Astrocyte (in vitro differentiated cells and primary cell): Measurements from ENCODE around the gene EN2.

ENCODE experiments used
- EZH2 ChIP-seq: IDR thresholded peaks from 2 replicates; pipeline ENCODE4 v1.6.1; 2012; ENCODE audit warnings: mild to moderate bottlenecking, low read length, inconsistent platforms; ENCODE audit not compliant: insufficient read depth
- TF ChIP-seq, protein P1 (sequence below): IDR thresholded peaks from 2 replicates; pipeline ENCODE4 v1.5.1; 2011; ENCODE audit warnings: low read depth, mild to moderate bottlenecking, inconsistent platforms, low read length, moderate library complexity; ENCODE audit not compliant: insufficient read depth

DNA sequence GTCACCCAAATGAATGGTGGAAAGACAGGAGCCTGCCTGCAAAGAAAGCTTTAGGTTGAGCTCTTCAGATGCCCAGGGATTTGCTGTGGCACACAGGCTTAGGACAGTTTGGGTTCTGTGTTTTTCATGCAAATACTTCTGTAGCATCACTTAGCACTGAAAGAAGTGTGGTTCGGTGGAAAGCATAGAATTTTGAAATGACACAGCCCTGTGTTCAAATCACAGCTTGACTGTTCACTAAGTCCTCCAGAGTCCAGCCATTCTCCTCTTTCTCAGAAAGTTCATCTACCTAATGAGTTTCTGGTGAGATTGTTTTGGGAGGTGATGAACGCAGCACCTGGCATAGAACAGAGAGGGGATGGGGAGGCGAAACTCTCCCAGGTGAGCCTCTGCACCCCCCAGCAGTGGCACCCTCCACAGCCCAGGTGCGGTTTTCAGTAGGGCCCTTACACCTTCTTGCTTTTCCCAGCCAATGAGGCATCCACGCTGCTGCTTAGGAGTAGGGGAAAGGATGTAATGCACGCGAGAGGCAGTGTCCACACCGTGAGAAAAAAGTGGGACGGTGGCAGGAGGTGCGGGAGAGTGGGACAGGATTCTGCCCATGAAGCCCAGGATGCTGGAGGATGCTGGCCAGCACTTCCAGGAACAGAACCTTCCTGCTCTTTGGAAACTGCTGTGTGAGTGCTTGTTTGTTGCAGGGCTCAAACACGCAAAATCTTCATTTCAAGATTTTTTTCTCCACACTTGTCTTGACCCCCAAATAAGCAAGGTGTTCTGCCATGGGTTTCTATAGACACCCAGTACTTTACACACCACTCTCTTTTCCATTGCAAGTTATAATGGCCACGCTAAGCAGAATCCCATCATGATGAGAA lies 11.6 kb downstream of the EN2 start:
- TF ChIP-seq, protein P1, sequence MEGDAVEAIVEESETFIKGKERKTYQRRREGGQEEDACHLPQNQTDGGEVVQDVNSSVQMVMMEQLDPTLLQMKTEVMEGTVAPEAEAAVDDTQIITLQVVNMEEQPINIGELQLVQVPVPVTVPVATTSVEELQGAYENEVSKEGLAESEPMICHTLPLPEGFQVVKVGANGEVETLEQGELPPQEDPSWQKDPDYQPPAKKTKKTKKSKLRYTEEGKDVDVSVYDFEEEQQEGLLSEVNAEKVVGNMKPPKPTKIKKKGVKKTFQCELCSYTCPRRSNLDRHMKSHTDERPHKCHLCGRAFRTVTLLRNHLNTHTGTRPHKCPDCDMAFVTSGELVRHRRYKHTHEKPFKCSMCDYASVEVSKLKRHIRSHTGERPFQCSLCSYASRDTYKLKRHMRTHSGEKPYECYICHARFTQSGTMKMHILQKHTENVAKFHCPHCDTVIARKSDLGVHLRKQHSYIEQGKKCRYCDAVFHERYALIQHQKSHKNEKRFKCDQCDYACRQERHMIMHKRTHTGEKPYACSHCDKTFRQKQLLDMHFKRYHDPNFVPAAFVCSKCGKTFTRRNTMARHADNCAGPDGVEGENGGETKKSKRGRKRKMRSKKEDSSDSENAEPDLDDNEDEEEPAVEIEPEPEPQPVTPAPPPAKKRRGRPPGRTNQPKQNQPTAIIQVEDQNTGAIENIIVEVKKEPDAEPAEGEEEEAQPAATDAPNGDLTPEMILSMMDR: no peak
- no peak for TF ChIP-seq EZH2
